ENCODE measurements around the gene SYNE1. TPM values are rescaled to one million over a fixed set of nuclear protein-coding genes. Genes with fewer than 3 reads are reported as not detected.
"Not testable (repeated sequence)": the region's sequence is repeated elsewhere in the genome, so short reads cannot be mapped to it uniquely, and the experiment has no call there.

Gene SYNE1
- total RNA-seq, 4 donors from 2014 or later: 111 to 156 (median 124) TPM

- intact Hi-C loops (cut with DNase I; ENCODE audit: low total_unique reads): no loop called here
- 82 to 89% methylated on average over 6 of the region's 6 CpGs for WGBS, 2 donors
- TF ChIP-seq POLR2A (IDR thresholded peaks at IDR 0.05) (no peak), CTCF (IDR thresholded peaks at IDR 0.05) (no peak)
- H3K4me3 ChIP-seq (ENCODE audit: low read depth, poor library complexity, severe bottlenecking): no peak overlapping the region
- no peak for DNase-seq (ENCODE audit: low spot score in 2 of 2)
Measured at GRCh38 chr6:152502421-152503188, 134.6 kb downstream of the SYNE1 start.

GRCh38 chr6:152499931-152500330 is 137.2 kb downstream of the SYNE1 start:
- DNase-seq (ENCODE audit: low spot score in 2 of 2): no peak
- H3K4me3 ChIP-seq (ENCODE audit: low read depth, poor library complexity, severe bottlenecking): no peak overlapping the region
- TF ChIP-seq POLR2A (IDR thresholded peaks at IDR 0.05) (no peak), CTCF (IDR thresholded peaks at IDR 0.05) (no peak)
- intact Hi-C loops (cut with DNase I; ENCODE audit: low total_unique reads): no loop called here
- whole genome bisulfite sequencing, 2 donors: 87 to 93% methylated on average over 2 of the region's 2 CpGs

- TF ChIP-seq POLR2A (IDR thresholded peaks at IDR 0.05): no peak
- TF ChIP-seq CTCF (IDR thresholded peaks at IDR 0.05): no peak
- H3K4me3 ChIP-seq (ENCODE audit: low read depth, poor library complexity, severe bottlenecking): no peak overlapping the region
- 87 to 88% methylated on average over 5 of the region's 5 CpGs for WGBS, 2 donors
- intact Hi-C loops (cut with DNase I; ENCODE audit: low total_unique reads): no loop called here
- DNase-seq (ENCODE audit: low spot score in 2 of 2): no peak
Measured at GRCh38 chr6:152496731-152497130, 140.4 kb downstream of the SYNE1 start.

DNA sequence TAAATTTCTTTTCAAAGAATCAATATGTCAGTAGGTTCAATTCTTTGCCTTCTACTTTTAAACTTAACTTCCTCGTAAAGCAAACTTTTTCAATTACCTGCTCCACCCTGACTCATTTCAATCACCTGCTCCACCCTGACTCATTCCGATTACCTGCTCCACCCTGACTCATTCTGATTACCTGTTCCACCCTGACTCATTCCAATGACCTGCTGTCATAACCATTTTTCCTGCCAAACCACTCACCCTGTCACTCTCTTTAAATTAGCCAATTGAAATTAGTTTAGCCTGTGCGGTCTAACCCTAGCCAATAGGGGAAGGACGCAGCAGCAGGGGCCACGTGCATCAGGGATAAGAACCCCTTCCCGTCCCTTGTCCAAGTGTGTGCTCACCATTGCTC is 141.7 kb downstream of the SYNE1 start:
- intact Hi-C loops (cut with DNase I; ENCODE audit: low total_unique reads); H3K4me3 ChIP-seq (ENCODE audit: low read depth, poor library complexity, severe bottlenecking); DNase-seq (ENCODE audit: low spot score in 2 of 2): not testable (repeated sequence)
- WGBS, 2 donors: 83 to 85% methylated on average over 6 of the region's 6 CpGs

DNA sequence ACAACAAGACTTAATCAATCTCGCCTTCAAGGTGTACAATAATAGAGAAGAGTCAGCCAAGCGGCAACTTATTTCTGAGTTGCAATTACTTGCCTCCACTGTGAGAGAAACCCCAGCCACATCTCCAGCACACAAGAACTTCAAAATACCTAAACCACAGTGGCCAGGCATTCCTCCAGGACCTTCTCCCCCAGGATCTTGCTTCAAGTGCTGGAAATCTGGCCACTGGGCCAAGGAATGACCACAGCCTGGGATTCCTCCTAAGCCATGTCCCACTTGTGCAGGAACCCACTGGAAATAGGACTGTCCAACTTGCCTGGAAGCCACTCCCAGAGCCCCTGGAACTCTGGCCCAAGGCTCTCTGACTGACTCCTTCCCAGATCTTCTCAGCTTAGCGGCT is 144.9 kb downstream of the SYNE1 start:
- 90 to 97% methylated on average over 3 of the region's 3 CpGs for WGBS, 2 donors
- H3K4me3 ChIP-seq (ENCODE audit: low read depth, poor library complexity, severe bottlenecking); intact Hi-C loops (cut with DNase I; ENCODE audit: low total_unique reads); DNase-seq (ENCODE audit: low spot score in 2 of 2): not testable (repeated sequence)

DNA sequence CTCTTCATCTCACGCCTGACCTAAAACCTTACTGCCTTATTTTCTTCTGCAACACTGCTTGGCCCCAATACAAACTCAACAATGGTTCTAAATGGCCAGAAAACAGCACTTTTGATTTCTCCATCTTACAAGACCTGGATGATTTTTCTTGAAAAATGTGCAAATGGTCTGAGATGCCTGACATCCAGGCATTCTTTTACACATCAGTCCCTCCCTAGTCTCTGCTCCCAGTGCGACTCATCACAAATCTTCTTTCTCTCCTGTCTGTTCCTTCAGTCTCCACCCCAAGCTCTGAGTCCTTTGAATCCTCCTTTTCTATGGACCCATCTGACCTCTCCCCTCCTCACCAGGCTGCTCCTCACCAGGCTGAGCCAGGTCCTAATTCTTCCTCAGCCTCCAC is 145.7 kb downstream of the SYNE1 start:
- H3K4me3 ChIP-seq (ENCODE audit: low read depth, poor library complexity, severe bottlenecking); DNase-seq (ENCODE audit: low spot score in 2 of 2); intact Hi-C loops (cut with DNase I; ENCODE audit: low total_unique reads): not testable (repeated sequence)
- 85% methylated on average over 2 of the region's 2 CpGs for WGBS, 2 donors

DNA sequence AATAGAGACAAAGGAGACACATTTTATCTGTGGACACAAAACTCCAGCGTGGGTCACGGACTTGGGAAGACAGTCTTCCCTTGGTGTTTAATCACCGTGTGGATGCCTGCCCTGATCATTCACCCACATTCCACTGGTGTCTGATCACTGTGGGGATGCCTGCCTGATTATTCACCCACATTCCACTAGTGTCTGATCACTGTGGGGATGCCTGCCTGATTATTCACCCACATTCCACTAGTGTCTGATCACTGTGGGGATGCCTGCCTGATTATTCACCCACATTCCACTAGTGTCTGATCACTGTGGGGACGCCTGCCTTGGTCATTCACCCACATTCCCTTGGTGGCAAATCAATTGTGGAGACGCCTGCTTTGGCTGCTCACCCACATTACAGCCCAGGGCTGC is 146.2 kb downstream of the SYNE1 start:
- DNase-seq (ENCODE audit: low spot score in 2 of 2); intact Hi-C loops (cut with DNase I; ENCODE audit: low total_unique reads); H3K4me3 ChIP-seq (ENCODE audit: low read depth, poor library complexity, severe bottlenecking): not testable (repeated sequence)
- 45 to 60% methylated on average over 5 of the region's 5 CpGs for WGBS, 2 donors

- 55 to 65% methylated on average over 2 of the region's 2 CpGs for WGBS, 2 donors
- no peak for DNase-seq (ENCODE audit: low spot score in 2 of 2)
- intact Hi-C loops (cut with DNase I; ENCODE audit: low total_unique reads): no loop called here
- no peak overlapping the region for H3K4me3 ChIP-seq (ENCODE audit: low read depth, poor library complexity, severe bottlenecking)
- TF ChIP-seq CTCF (IDR thresholded peaks at IDR 0.05): no peak
- TF ChIP-seq POLR2A (IDR thresholded peaks at IDR 0.05): no peak
Measured at GRCh38 chr6:152484806-152485205, 152.4 kb downstream of the SYNE1 start.
